ENCODE data around the gene TPX2.

GRCh38 chr20:31827059-31827458 is 88.0 kb downstream of the TPX2 start:
- no peak for TF ChIP-seq EZH2 (IDR thresholded peaks at IDR 0.05; ENCODE audit: insufficient read depth, poor library complexity, severe bottlenecking)
- no peak for TF ChIP-seq EZH2phosphoT487 (IDR thresholded peaks at IDR 0.05; ENCODE audit: insufficient read depth, low read depth)
